Suppressor macrophage treated with lipopolysaccharide for 1 hour (primary cell): ENCODE results near the gene THPO.

ENCODE experiments used
- DNase-seq, 3 donors: peaks; one replicate each; pipeline ENCODE4 v3.0.0-alpha.2; 2020 to 2022

The THPO gene

GRCh38 chr3:184328516-184328915 is 49.5 kb downstream of the THPO start:
- DNase-seq: no peak

GRCh38 chr3:184327171-184327570 is 50.8 kb downstream of the THPO start:
- DNase-seq: no peak

- no peak for DNase-seq
These were observed 52.2 kb downstream of the THPO start for GRCh38 chr3:184325715-184326369.

- DNase-seq: no peak
These were observed 52.7 kb downstream of the THPO start for GRCh38 chr3:184325269-184325668.

- no peak for DNase-seq
These were observed 54.3 kb downstream of the THPO start for GRCh38 chr3:184323696-184324095.

GRCh38 chr3:184322731-184323487 is 55.1 kb downstream of the THPO start:
- DNase-seq: peak; percentile 59 to 65 (median 65)
